MM.1S (cell line): Measurements from ENCODE around the gene ITGB5.

Source experiments
- EZH2phosphoT487 ChIP-seq: fragments of 300-600 bp; sonication (generic); IDR thresholded peaks from 2 replicates; pipeline ENCODE4 v1.6.1; 2018; ENCODE audit warnings: antibody characterized with exemption, low read length
- TF ChIP-seq, protein P1 (sequence below): fragments of 300-600 bp; sonication (generic); IDR thresholded peaks from 2 replicates; pipeline ENCODE4 v1.5.1; 2016; ENCODE audit warnings: antibody characterized with exemption, low read length, mixed read lengths

DNA sequence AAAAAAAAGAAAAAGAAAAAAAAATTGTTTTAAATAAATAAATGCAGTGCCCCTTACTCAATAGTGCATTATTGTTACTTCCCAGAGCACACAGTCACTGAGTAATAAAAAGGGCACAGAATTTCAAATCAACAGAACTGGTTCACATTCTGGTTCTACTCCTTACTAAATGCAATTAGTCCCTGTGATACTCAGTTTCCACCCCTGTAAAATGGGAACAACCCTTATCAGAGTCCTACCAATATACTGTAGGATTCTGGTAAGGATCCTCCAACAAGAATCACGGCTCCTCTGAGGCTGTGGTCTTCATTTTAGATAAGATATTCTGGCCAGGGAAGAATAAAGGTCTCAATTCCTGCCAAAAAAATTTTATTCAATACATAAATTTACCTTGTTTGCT lies 50.7 kb downstream of the ITGB5 start:
- TF ChIP-seq, protein P1, sequence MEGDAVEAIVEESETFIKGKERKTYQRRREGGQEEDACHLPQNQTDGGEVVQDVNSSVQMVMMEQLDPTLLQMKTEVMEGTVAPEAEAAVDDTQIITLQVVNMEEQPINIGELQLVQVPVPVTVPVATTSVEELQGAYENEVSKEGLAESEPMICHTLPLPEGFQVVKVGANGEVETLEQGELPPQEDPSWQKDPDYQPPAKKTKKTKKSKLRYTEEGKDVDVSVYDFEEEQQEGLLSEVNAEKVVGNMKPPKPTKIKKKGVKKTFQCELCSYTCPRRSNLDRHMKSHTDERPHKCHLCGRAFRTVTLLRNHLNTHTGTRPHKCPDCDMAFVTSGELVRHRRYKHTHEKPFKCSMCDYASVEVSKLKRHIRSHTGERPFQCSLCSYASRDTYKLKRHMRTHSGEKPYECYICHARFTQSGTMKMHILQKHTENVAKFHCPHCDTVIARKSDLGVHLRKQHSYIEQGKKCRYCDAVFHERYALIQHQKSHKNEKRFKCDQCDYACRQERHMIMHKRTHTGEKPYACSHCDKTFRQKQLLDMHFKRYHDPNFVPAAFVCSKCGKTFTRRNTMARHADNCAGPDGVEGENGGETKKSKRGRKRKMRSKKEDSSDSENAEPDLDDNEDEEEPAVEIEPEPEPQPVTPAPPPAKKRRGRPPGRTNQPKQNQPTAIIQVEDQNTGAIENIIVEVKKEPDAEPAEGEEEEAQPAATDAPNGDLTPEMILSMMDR: no peak
- no peak for TF ChIP-seq EZH2phosphoT487
